Measurements from ENCODE around the gene XRCC1. TPM values are rescaled to one million over a fixed set of nuclear protein-coding genes. Genes with fewer than 3 reads are reported as not detected.
A peak's percentile ranks its signal among the peaks of the same experiment; 100 is the strongest.

XRCC1 gene
- total RNA-seq, 4 donors from 2014 or later, result 8.0 to 147 (median 15.8) TPM

DNA sequence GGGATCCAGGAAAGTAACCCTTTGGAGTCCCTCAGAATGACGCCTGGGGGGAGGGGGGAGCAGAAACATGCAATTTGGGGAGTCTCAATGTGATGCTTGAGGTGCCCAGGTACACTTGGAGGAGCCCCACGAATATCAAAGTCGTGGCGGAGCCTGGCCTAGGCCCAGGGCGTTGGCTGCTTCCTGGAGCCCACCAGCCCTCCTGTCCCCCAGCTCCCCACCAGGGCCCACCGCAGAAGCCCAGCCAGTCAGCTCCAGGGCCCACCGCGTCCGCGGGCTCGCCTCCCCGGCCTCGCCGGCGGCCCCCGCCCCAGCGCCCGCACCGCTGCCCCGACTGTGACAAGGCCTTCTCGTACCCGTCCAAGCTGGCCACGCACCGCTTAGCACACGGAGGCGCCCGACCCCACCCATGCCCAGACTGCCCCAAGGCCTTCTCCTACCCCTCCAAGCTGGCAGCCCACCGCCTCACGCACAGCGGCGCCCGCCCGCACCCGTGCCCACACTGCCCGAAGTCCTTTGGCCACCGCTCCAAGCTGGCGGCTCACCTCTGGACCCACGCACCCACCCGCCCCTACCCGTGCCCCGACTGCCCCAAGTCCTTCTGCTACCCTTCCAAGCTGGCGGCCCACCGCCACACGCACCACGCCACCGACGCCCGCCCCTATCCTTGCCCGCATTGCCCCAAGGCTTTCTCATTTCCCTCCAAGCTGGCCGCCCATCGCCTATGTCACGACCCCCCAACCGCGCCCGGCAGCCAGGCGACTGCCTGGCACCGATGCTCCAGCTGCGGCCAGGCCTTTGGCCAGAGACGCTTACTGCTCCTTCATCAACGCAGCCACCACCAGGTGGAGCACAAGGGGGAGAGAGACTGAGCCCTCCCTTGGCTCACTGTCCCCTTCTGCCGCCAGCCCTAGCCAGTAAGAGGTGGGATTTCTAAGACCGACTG lies 40.2 kb downstream of the XRCC1 start:
- no peak for TF ChIP-seq POLR2A (IDR thresholded peaks at IDR 0.05)
- no peak for TF ChIP-seq EP300 (IDR thresholded peaks at IDR 0.05; ENCODE audit: low read depth)
- TF ChIP-seq, protein P1, sequence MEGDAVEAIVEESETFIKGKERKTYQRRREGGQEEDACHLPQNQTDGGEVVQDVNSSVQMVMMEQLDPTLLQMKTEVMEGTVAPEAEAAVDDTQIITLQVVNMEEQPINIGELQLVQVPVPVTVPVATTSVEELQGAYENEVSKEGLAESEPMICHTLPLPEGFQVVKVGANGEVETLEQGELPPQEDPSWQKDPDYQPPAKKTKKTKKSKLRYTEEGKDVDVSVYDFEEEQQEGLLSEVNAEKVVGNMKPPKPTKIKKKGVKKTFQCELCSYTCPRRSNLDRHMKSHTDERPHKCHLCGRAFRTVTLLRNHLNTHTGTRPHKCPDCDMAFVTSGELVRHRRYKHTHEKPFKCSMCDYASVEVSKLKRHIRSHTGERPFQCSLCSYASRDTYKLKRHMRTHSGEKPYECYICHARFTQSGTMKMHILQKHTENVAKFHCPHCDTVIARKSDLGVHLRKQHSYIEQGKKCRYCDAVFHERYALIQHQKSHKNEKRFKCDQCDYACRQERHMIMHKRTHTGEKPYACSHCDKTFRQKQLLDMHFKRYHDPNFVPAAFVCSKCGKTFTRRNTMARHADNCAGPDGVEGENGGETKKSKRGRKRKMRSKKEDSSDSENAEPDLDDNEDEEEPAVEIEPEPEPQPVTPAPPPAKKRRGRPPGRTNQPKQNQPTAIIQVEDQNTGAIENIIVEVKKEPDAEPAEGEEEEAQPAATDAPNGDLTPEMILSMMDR (IDR thresholded peaks at IDR 0.05), result peak; percentile 43 to 58 (median 50)
- no peak for TF ChIP-seq POLR2AphosphoS5 (IDR thresholded peaks at IDR 0.05)
- H3K36me3 ChIP-seq, result peaks cover 0 to 11% (median 5%) of the 10 kb centered on the region in 4 donors
- H3K4me3 ChIP-seq, result no peak overlapping the region
- no peaks in the 10 kb centered on the region for H3K27me3 ChIP-seq
- peak overlapping the region; percentile 92 to 98 (median 96) for H3K27ac ChIP-seq
- in situ Hi-C loops (cut with MboI; ENCODE audit: low pct_ligation_motif_present in 1 of 4, low pct_unique_long_range_greater_than_20kb in 1 of 4, low sequenced_read_pairs in 3 of 4), result no loop called here
- 77 to 80% methylated on average over 1 to 62 of the region's 62 CpGs for WGBS, 2 donors (ENCODE audit: low coverage in 1 of 2)
- H3K9me3 ChIP-seq, result no peaks in the 10 kb centered on the region
- intact Hi-C loops (cut with DNase I; ENCODE audit: low total_unique reads), result loop anchor here (10.0 kb wide), 1 partner anchor 60 kb away; the partner anchor contains the start of genes IRGQ and ZNF576
- peak; percentile 64 for DNase-seq
- H3K4me1 ChIP-seq, result peaks cover 5 to 24% (median 13%) of the 10 kb centered on the region in 4 donors

GRCh38 chr19:43534305-43534815 lies 41.0 kb downstream of the XRCC1 start:
- Histone ChIP-seq H3K27ac (peak overlapping the region; percentile 92 to 98 (median 96)), H3K9me3 (no peaks in the 10 kb centered on the region), H3K4me3 (peak overlapping the region; percentile 3 to 62 (median 46)), H3K36me3 (peaks cover 0 to 9% (median 4%) of the 10 kb centered on the region in 4 donors), H3K27me3 (no peaks in the 10 kb centered on the region), H3K4me1 (peaks cover 5 to 28% (median 13%) of the 10 kb centered on the region in 4 donors)
- TF ChIP-seq EP300 (IDR thresholded peaks at IDR 0.05; ENCODE audit: low read depth) (no peak), POLR2AphosphoS5 (IDR thresholded peaks at IDR 0.05) (no peak), POLR2A (IDR thresholded peaks at IDR 0.05) (no peak)
- TF ChIP-seq, protein P1 (IDR thresholded peaks at IDR 0.05), result no peak
- intact Hi-C loops (cut with DNase I; ENCODE audit: low total_unique reads), result loop anchor here (10.0 kb wide), 1 partner anchor 60 kb away; the partner anchor contains the start of genes IRGQ and ZNF576
- in situ Hi-C loops (cut with MboI; ENCODE audit: low pct_ligation_motif_present in 1 of 4, low pct_unique_long_range_greater_than_20kb in 1 of 4, low sequenced_read_pairs in 3 of 4), result no loop called here
- no peak for DNase-seq
- 45 to 52% methylated on average over 3 to 17 of the region's 17 CpGs for WGBS, 2 donors (ENCODE audit: low coverage in 1 of 2)

GRCh38 chr19:43533546-43534304 lies 41.6 kb downstream of the XRCC1 start:
- in situ Hi-C loops (cut with MboI; ENCODE audit: low pct_ligation_motif_present in 1 of 4, low pct_unique_long_range_greater_than_20kb in 1 of 4, low sequenced_read_pairs in 3 of 4), result no loop called here
- intact Hi-C loops (cut with DNase I; ENCODE audit: low total_unique reads), result loop anchor here (10.0 kb wide), 1 partner anchor 61 kb away; the partner anchor contains the start of genes IRGQ and ZNF576
- H3K4me3 ChIP-seq, result peak overlapping the region; percentile 41 to 62 (median 53)
- DNase-seq, result peak; percentile 98
- peak; percentile 43 to 62 (median 50) for TF ChIP-seq POLR2AphosphoS5 (IDR thresholded peaks at IDR 0.05)
- TF ChIP-seq POLR2A (IDR thresholded peaks at IDR 0.05), result peak; percentile 48
- TF ChIP-seq, protein P1 (IDR thresholded peaks at IDR 0.05), result no peak
- no peaks in the 10 kb centered on the region for H3K27me3 ChIP-seq
- no peaks in the 10 kb centered on the region for H3K9me3 ChIP-seq
- H3K4me1 ChIP-seq, result peaks cover 5 to 28% (median 13%) of the 10 kb centered on the region in 4 donors
- peak overlapping the region; percentile 92 to 98 (median 96) for H3K27ac ChIP-seq
- peaks cover 0 to 6% (median 1%) of the 10 kb centered on the region in 4 donors for H3K36me3 ChIP-seq
- 0% methylated on average over 35 of the region's 41 CpGs; no CpG with 5 or more reads in 1 of the 2 donors for WGBS, 2 donors (ENCODE audit: low coverage in 1 of 2)
